Ishikawa (cell line): ENCODE measurements around the gene HERC3.

Source experiments
- CREB1 ChIP-seq: IDR thresholded peaks from 2 replicates; pipeline ENCODE4 v1.6.1; 2012; ENCODE audit warnings: low read depth
- EP300 ChIP-seq: IDR thresholded peaks from 2 replicates; pipeline ENCODE4 v1.6.1; 2012; ENCODE audit warnings: borderline replicate concordance
- MAX ChIP-seq: IDR thresholded peaks from 2 replicates; pipeline ENCODE4 v1.6.1; 2012
- YY1 ChIP-seq: IDR thresholded peaks from 2 replicates; pipeline ENCODE4 v1.6.1; 2012; ENCODE audit warnings: low read depth

GRCh38 chr4:88735564-88735963, 143.3 kb downstream of the HERC3 start:
- TF ChIP-seq MAX (no peak), CREB1 (no peak), EP300 (no peak), YY1 (no peak)
